Measurements from ENCODE around the gene MUC4.
"Not testable (repeated sequence)": the region's sequence is repeated elsewhere in the genome, so short reads cannot be mapped to it uniquely, and the experiment has no call there.

MUC4 gene

DNA sequence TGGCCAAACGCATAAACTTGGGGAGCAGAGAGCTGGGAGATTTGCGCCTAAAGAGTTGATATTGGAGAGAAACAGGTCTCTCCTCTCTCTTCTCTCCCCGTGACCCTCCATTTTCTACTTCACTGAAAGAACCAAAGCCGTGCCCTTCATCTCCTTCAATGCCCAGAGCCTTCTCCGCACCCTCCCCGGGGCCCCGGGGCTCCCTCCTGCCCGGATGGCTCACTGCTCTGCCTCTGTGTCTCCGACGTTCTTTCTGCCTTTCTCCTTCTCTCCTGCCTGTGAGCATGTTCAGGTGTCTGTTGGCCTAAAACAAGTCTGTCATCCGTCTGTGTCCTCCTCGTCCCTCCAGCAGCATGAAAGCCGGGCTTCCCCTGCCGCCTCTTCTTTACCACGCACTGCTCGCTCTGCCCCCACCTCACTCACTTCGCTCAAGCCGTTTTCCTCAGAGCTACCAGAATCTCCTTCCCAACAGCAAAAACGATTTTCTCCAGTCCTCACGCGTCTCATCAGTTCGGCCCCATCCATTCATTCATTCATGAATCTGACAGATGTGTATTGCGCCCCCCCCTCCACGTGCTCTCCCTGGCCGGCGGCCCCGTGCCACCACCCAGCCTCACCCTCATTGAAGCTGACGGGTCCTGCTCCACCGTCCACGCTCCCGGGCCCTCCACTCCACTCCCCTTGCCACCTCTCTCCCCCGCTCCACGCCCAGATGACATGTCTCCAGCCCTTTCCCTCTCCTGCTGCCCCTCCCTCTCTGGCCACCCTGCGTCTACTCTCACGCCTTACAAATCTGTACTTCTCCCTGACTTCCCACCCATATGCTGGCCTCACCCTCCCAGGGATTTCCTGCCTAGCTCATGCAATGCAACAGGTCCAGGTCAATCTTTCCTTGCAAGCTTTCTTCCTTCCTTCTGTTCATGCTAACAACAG lies 10.2 kb downstream of the MUC4 start:
- H3K27ac ChIP-seq: no peak overlapping the region
- TF ChIP-seq, protein P1, sequence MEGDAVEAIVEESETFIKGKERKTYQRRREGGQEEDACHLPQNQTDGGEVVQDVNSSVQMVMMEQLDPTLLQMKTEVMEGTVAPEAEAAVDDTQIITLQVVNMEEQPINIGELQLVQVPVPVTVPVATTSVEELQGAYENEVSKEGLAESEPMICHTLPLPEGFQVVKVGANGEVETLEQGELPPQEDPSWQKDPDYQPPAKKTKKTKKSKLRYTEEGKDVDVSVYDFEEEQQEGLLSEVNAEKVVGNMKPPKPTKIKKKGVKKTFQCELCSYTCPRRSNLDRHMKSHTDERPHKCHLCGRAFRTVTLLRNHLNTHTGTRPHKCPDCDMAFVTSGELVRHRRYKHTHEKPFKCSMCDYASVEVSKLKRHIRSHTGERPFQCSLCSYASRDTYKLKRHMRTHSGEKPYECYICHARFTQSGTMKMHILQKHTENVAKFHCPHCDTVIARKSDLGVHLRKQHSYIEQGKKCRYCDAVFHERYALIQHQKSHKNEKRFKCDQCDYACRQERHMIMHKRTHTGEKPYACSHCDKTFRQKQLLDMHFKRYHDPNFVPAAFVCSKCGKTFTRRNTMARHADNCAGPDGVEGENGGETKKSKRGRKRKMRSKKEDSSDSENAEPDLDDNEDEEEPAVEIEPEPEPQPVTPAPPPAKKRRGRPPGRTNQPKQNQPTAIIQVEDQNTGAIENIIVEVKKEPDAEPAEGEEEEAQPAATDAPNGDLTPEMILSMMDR (conservative IDR thresholded peaks at IDR 0.05): no peak
- no peak for TF ChIP-seq ZFX (IDR thresholded peaks at IDR 0.05)

- H3K27ac ChIP-seq: no peak overlapping the region
- TF ChIP-seq, protein P1 (conservative IDR thresholded peaks at IDR 0.05): no peak
- TF ChIP-seq ZFX (IDR thresholded peaks at IDR 0.05): no peak
Observed at GRCh38 chr3:195800240-195800639, 11.5 kb downstream of the MUC4 start.

DNA sequence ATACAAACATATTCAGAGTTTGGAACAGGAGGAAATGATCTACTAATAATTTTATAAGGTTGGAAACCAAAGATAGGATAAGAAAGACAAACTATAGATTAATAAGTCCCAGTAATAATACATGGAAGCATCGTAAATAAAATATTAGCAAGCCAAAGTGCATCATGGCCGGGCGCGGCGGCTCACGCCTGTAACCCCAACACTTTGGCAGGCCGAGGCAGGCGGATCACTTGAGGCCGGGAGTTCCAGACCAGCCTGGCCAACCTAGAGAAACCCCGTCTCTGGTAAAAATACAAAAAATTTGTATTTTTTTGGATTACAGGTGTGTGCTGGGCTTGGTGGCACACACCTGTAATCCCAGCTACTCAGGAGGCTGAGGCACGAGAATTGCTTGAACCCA lies 14.9 kb downstream of the MUC4 start:
- H3K27ac ChIP-seq: no peak overlapping the region
- TF ChIP-seq, protein P1 (conservative IDR thresholded peaks at IDR 0.05): no peak
- no peak for TF ChIP-seq ZFX (IDR thresholded peaks at IDR 0.05)

- no peak overlapping the region for H3K27ac ChIP-seq
- TF ChIP-seq ZFX (IDR thresholded peaks at IDR 0.05): no peak
- TF ChIP-seq, protein P1 (conservative IDR thresholded peaks at IDR 0.05): no peak
Observed at GRCh38 chr3:195794708-195795107, 17.0 kb downstream of the MUC4 start.

GRCh38 chr3:195792621-195793020 lies 19.1 kb downstream of the MUC4 start:
- H3K27ac ChIP-seq: not testable (repeated sequence)

- TF ChIP-seq, protein P1 (conservative IDR thresholded peaks at IDR 0.05): no peak
- TF ChIP-seq ZFX (IDR thresholded peaks at IDR 0.05): no peak
- no peak overlapping the region for H3K27ac ChIP-seq
Observed at GRCh38 chr3:195790901-195791300, 20.8 kb downstream of the MUC4 start.

DNA sequence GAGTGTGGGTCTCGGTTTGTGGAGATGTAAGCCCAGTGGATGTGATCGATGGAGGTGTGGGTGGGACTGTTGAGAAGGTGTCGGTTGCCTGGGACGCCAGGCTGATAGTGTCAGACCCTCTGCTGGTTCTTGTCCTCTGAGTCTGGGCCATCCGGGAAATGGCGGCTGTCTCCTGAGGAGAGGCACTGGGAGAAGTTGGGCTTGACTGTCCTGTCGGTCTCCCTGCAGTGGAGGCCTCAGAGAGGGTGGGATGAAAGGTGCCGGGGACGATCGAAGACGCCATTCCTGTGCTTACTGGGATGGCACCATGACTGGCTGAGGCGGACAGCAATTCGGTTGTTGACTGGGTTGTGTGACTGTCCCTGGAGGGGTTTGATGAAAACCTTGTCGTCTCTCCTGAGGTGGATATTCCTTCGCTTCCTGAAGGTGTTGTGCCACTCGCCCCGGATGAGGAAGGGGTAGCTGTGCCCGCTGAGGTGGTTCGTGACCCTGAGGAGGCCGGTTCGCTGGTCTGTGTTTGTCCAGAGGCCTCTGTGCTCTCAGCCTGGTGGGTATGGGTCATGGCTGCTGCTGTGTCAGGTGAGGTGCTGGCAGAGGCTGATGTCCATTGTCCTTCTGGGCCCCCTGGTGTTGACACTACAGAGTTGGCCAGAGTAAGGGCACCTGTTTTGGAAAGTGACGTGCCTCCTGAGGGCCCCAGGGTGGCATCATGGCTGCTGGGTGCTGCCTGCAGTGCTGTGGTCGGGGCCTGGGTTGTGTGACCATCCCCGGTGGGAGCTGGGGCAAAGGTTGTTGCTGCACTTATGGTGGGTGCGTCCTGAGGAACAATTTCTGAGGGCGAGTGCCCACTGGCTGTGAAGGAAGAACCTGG lies 22.8 kb downstream of the MUC4 start:
- no peak overlapping the region for H3K27ac ChIP-seq
- TF ChIP-seq ZFX (IDR thresholded peaks at IDR 0.05): no peak
- TF ChIP-seq, protein P1 (conservative IDR thresholded peaks at IDR 0.05): no peak

DNA sequence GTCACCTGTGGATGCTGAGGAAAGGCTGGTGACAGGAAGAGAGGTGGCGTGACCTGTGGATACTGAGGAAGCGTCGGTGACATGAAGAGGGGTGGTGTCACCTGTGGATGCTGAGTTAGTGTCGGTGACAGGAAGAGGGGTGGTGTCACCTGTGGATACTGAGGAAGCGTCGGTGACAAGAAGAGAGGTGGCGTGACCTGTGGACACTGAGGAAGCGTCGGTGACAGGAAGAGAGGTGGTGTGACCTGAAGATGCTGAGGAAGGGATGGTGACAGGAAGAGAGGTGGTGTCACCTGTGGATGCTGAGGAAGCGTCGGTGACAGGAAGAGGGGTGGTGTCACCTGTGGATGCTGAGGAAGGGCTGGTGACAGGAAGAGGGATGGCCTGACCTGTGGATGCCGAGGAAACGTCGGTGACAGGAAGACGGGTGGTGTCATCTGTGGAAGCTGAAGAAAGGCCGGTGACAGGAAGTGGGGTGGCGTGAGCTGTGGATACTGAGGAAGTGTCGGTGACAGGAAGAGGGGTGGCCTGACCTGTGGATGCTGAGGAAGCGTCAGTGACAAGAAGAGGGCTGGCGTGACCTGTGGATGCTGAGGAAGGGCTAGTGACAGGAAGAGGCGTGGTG lies 25.8 kb downstream of the MUC4 start:
- H3K27ac ChIP-seq: not testable (repeated sequence)

GRCh38 chr3:195784031-195784430 lies 27.7 kb downstream of the MUC4 start:
- not testable (repeated sequence) for H3K27ac ChIP-seq

GRCh38 chr3:195781236-195781635 lies 30.5 kb downstream of the MUC4 start:
- H3K27ac ChIP-seq: not testable (repeated sequence)
